MV-4-11 (cell line): Measurements from ENCODE around the gene PDZD8.
"Not testable (repeated sequence)": the region's sequence is repeated elsewhere in the genome, so short reads cannot be mapped to it uniquely, and the experiment has no call there.

Experiments
- DNase-seq: peaks from one replicate; lab custom pipeline; 2025; lab: John Stamatoyannopoulos, UW

The PDZD8 gene

DNA sequence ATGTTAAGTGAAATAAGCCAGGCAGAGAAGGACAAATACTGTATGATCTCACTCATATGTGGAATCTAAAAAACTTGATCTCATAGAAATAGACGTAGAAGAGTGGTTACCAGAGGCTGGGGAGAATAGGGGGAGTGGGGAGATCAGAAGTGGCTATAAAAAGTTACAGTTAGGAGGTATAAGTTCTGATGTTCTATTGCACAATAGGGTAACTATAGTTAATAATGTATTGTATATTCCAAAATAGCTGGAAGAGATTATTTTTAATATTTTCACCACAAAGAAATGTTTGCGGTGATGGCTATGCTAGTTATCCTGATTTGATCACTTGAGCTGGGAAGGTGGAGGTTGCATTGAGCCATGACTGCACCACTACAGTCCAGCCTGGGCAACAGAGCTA lies 80.5 kb downstream of the PDZD8 start:
- no peak for DNase-seq

DNA sequence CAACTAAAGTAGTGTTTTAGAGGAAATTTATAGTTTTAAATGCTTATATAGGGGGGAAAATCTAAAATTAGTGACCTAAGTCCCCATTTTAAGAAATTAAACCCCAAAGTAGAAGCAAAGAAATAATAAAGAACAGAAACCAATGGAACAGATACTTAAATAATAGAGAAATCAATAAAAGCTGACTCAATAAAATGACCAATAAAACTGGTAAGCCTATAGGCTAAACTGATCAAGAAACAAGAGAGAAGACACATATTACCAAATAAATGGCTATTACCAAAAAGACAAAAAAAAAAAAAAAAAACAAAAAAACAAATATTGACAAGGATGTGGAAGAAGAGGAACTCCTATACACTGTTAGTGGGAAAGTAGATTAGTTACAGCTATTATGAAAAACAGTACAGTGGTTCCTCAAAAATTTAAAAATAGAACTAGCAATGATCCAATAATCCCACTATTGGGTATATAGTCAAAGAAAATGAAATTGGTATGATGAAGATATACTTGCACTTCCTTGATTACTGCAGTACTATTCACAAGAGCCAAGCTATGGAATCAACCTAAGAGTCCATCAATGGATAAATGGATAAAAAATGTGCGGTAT lies 81.1 kb downstream of the PDZD8 start:
- peak; percentile 1 for DNase-seq

DNA sequence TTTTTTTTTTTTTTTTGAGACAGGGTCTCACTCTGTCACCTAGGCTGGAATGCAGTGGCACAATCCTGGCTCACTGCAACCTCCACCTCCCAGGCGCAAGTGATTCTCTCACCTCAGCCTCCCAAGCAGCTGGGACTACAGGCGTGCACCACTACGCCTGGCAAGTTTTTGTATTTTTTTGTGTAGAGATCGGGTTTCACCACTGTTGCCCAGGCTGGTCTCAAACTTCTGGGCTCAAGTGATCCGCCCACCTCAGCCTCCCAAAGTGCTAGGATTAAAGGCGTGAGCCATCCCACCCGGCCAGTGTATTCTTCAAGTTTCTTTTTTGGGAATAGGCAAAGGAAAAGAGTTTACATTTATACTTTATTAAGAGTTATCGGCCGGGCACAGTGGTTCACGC lies 84.4 kb downstream of the PDZD8 start:
- not testable (repeated sequence) for DNase-seq

DNA sequence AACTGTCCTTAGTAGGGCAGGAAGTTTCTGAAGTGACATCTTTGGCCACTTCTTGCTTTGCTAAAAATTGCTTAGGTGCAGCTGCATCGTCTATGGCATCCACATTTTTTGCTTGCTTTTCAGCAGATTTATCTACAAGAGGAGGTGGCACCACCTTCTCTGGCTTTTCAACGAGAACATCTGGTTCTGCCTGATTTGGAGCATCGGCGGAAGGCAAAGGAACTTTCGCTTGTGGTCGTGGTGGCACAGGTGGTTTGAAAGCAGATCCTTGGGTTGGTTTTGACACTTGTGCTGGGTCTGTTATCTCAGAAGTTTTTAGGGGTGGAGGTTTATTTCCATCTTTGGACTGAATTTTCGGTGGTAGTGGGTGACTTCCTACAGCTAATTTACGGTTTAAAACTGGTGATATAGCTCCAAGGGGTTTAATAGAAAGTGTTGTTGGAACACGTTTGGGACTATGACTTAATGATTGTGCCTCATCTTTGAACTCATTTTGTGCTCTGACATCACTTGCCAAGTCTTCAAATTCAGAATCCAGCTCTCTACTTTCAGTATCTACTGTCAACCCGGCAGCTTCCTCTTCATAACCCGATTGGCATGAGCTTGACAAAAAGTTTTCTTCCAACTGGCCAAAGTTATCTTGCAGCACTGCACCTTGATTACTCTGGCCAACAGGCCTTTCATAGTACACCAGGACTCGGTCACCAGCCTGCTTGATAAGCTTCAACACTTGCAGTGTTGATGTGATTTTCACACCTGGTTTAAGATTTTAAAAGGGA lies 90.3 kb downstream of the PDZD8 start:
- DNase-seq = no peak

DNA sequence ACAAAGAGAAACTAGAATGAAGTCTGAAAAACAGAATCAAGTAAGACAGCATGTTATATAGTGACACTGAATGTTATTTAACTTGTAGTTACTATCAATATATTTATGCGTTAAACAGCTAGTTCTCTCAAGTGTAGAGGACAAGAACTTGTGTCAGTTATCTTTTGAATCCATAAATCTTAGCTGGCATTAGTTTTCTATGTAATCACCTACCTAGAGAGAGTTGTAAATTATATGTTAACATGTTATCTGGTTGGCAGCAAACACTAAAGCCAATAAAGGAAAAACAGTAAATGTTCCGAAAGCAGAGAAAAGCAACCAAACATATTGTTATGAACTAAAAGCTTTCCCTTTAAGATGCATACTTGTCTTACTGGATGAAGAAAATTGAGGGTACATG lies 97.6 kb downstream of the PDZD8 start:
- no peak for DNase-seq

DNA sequence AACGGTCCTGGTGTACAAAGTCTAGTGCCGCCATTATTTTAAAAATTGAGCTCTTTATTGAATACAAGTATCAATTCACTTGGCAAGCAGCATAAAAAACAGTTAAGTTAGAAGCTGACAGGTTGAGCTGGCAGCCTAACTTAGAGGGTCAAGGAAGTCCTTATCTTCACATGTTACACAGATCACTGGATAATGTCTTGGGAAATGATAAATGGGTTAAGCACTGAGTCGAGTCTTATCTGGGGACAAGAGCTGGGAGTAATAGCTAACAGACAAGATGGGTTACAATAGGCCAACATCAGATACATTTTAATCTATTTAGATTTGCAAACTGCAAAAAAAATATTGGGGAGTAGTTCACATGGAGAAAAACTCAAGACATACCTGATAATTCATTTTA lies 100.1 kb downstream of the PDZD8 start:
- DNase-seq = no peak

DNA sequence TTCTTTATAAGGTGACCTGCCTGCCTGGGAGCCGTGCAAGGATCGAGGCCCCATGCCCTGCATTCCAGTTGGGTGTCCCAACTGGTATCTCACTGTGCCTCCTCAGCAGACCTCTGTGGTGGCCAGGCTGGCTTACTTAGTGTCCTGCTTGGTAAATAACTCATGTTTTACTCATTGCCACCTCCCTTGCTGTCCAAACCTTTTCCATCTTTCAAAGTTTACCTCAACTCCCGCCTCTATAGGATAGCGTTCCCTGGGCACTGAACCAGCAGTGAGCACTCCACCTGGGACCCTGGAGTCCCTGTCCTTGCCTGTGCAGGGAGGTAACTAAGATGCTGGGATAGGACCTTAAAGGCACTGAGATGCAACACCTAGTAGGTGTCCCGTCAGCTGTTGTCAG lies 100.7 kb downstream of the PDZD8 start:
- DNase-seq = no peak

DNA sequence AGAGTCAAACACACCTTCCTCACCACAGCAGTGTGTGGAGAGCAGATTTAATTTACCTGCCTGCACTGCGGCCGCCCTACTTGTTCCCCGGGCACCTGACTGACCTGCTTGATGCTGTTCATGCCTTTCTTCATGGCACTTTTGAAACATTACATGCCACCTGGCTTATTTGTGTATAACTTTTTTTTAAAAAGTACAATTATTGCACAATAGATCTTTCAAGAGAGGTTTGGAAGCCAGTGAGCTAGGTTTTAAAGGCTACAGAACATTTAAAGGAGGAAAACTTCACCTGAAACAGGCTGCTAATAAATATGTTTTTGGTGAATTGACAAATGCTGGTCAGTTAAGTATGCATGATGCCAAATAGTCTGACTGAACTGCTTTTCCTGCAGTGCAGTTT lies 101.3 kb downstream of the PDZD8 start:
- DNase-seq = no peak

DNA sequence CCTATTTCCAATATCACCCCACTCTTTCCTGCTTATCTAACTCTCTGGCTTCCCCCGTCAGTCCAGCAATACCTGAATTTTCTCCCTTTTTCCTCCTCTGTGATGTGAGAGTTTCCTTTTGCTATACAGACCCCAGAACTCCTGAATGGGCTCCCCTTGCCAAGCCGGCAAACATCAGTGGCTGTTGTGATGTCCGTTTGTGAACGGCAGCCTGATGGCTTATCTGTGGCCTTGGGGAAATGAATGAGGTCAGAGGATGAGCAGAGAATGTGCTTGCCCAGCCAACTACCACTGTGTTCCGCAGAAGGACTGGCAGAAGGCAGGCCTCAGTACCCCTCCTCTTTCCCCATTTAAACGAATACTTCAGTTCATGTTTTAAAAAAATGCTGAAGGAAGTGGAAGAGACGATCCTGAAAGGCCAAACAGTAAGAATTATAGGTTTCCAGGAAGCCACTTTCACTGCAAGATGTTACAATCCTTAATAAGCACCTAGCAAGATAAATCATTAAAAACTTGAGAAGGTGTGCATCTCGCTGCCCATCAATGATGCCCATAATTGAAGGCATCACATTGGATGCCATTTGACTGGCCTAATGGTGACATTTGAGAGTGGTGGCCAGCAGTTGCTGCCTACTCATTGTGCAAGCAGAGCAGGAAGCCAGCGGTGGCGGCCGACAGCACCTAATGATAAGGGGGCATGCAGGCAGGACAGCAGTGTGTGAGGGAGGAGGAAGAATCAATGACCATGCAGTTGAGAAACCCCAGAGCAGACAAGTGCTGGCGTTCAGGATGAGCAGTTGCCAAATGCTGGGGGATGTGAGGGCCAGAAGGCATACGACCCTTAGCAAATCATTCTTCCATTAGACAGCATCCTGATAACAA lies 102.8 kb downstream of the PDZD8 start:
- no peak for DNase-seq

DNA sequence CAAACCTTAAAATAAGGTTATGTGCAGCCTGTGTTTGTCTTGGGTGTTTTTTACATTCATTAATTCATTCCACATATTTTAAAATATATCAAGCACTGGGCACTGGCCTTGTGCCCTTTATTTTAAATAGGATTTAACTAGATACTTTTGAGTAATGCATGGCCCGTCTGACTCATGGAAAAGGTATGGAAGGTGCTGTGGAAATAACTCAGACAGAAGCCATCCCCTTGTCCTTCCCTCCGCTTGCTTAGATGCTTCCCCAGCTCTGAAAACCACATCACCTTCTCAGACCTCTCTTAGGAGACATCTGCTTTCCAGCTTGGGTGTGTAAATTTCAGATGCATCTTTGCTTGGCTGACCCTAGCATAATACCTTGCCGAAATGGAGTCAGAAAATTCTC lies 103.8 kb downstream of the PDZD8 start:
- DNase-seq = no peak

DNA sequence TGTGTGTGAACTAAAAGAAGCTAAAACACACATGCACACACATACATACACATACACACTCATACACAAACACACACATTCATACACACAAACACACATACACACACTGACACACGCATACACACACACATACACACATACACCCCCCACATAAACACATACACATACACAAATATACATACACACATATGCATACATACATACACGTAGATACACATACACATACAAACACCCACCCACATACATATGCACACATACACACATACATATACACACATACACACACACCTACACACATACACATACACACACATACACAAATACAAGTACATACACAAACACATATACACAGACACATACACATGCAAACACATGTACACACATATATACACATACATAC lies 106.3 kb downstream of the PDZD8 start:
- DNase-seq = no peak

DNA sequence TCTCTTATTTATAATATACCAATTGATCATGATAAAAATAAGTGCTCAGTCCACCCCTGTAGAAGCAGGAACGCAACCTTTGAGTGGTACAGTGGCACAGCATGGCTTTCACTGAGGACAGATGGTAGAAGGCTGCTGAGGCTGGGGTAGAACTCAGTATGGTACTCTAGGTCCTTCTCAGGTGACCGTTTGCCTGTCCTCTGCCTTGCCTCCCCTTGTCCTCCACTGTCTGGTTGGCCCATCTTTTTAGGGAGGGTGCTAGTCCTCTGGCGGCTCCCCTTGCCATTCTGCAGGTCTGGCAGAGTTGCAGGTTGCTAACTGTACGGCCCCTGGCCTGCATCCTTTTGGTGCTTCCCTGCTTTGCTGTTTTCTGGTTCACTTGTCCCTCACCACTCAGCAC lies 107.0 kb downstream of the PDZD8 start:
- no peak for DNase-seq

DNA sequence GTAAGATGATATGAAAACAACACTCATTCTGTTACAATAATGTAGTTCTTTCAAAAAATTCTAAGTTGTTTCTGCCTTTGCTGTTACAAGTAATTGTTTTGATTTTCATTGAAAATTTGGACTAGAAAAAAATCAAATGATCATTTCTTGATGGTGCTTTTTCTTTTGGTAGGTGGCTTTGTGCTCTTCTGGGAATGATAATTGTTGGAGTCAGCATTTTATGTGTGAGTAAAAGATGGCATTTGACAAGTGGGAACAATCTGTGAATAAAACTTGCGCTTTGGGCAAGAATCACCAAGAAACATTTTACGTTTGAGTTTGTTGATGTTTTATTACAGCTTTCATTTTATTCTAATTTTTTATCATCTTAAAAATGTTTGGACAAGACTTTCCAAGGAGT lies 108.4 kb downstream of the PDZD8 start:
- DNase-seq = no peak

DNA sequence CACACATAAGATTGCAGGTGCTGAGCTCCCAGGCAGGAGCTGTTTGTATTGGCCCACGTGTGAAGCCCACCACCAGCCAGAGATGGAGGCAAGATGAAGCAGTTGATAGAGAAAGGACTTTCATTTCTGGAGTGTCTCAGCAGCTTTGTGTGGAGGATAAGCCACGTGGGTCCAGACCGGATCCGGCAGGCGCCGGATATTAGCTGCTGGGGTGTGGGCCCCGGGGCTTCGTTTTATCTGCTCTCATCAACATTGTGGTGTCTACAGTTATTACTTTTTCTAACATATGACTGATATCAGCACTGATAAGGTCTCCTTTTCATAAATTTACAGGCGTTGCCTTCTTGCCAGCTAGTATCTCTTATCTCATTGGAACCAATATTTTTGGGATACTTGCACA lies 108.8 kb downstream of the PDZD8 start:
- DNase-seq = no peak

DNA sequence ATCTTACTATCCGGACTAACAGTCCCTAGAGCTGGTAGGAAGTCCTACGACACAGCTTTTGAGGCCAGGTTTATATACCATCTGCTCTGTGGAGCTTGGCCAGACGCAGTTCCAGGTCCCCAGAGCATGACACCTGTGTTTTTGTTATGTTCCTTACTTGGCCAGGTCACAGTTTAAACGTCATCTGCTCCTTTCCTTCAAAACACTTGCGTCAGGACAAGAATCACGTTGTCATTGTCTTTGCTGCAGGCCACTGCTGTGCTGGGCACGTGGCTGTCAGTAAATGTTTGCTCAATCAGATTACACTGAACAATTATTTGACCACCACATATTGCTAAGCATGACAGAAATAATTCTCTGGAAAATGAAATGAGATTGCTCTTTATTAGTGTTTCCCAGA lies 110.5 kb downstream of the PDZD8 start:
- no peak for DNase-seq

DNA sequence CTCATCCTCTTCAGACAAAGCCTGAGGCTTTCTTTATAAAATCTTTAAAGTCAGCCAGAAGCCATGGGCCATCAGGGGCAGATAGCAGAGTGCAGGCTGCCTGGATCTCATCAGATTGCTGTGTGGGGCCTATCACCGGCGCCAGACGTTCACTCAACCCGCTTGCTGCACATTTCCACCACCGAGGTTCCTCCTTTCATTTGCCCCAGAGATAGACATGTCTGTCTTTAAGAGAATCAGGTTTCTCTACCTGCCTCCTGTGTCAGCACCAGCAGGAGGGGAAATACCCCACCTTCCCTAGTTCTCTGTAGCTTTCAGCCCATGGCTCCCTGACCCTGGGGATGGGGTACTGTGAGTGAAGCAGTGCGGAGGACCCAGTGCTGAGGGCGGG lies 112.3 kb downstream of the PDZD8 start:
- no peak for DNase-seq

DNA sequence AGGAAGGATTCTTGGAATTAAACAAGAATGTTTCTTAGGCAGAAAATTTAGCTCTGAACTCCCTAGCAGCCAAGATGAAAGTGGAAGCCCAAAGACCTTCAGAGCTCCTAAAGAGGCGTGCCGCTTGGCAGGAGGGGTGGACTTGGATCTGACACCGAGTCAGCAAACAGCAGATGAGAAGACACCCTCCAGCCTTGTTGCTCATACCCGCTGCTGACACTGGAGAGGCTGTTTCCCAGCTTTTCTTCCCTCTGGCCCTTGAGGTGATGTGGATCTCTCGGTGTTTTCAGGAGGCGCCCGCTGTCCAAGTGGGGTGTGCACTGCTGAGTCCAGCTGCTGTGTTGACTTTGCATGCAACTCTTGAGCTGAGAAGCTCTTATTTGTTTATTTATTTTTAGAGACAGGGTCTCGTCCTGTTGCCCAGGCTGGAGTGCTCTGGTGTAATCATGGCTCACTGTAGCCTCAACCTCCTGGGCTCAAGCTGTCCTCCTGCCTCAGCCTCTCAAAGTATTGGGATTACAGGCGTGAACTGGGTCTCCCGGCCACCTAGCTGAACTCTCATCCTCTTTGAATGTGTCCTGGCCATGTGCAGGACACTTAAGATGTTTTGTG lies 112.8 kb downstream of the PDZD8 start:
- DNase-seq = no peak

DNA sequence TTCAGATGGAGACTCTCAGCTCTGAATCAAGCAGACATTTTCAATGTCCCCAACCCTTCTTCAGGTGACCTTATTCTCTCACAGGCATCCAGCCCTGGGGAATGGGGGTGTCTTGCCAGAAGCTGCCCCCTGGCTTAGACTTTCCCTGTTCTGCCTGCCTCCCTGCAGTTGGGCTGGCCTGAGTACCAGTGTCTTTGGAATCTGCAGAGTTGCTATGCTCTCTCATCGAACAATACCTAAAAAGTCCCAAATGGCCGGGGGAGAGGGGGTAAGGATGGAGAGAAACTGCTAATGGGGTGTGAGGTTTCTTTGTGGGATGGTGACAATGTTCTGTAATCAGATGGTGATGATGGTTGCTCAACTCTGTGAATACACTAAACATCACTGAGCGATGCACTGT lies 113.7 kb downstream of the PDZD8 start:
- no peak for DNase-seq

DNA sequence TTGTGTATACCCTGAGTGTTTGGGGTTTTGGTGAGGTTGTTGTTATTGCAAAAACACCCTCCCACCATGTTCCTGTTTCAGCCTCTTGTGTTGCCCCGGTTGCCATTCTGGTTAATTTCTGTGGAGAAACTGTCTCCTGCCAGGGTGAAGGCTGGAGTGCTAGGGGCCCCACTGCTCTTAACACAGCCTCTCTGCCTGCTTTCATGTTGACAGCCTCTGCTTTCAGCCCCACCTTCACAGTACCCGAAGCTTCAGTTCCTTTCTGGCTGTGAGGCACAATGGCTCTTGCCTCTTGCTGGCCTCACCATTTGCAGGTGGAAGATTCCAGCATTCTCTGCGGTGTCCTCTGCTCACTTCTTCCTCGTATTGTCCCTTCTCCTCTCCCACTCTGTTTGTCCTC lies 115.2 kb downstream of the PDZD8 start:
- DNase-seq = peak; percentile 74

DNA sequence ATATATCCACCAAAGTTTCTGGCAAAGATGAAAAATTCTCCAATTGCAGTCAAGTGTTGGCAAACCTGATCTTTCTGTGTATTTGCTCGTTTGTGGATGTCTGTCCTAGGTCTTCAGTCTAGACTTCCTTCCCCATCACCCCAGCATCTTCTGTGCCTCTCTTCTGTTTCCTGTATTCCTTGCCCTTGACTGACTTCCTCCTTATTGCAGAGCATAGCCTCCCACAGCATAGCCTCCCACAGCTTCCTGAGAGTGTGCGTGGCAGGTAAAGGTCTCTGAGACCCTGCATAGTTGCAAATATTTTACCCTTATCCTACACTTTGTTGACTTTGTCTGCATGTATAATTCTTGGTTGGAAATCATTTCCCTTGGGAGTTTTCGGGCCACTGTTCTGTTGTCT lies 116.0 kb downstream of the PDZD8 start:
- peak; percentile 35 for DNase-seq

DNA sequence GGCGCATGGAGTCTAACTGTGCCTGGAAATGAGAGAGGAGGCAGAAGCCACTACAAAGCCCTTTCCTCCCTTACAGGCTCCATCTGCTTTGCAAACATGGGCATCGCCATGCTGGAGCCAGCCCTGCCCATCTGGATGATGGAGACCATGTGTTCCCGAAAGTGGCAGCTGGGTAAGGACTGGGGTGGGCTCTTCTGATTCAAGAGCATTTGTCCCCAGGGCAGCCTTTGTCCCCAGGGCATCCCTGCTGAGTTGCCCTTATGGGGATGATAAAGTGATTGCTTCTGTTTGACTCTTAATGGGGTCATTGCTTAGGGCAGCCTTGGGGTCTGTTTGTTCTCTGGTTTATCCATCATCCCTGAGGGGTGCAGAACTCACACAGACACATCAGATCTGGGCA lies 117.5 kb downstream of the PDZD8 start:
- no peak for DNase-seq

DNA sequence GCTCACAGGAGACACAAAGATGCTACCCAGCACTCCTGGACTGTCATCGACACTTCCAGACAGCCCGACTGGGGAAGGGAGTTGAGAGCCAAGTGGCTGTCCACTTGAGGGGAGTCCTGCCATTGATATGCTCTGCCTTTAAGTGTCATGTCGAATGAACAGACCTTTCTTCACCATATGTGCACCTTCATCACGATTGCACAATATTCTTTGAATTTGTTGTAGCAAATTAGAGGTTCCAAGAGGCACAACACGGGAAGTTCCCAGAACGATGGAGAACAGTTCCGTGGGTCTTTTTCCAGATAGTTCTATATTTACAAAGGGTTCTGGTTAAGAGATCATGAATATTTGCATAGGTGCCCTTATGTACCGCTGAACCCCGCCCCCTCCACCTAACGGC lies 118.3 kb downstream of the PDZD8 start:
- no peak for DNase-seq
